ENCODE data around the gene RPL35.

RPL35 gene

DNA sequence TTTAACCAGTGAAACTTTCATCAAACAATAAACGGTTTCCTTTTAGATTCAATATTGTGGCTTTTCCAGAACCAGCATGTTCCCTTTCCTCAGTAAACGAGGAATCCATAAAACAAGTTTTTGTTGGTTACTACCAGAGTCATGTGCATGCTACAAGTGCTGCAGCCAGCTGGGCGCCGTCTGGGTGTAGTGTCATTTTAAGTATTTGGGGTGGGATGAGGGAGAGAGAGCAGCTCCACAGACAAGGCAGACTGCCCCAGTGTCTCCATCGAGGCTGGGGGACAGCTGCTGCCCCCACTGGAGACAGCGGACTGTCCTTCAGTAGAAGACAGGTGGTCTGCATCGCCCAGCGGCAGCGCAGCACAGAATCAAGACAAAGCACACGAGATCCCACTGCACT, 17.5 kb upstream of the RPL35 start:
- ChIA-PET POLR2A (interaction anchor here (1.4 kb wide), 1 partner anchor 8 kb away, joined by 3 read pairs; no protein-coding TSS in a partner anchor), CTCF (interaction anchor here (1.0 to 3.4 kb wide), 7 partner anchors 15 to 105 kb away, joined by 3 to 18 read pairs (median 4); partner anchors contain the start of gene ARPC5L)
- TF ChIP-seq, protein P1, sequence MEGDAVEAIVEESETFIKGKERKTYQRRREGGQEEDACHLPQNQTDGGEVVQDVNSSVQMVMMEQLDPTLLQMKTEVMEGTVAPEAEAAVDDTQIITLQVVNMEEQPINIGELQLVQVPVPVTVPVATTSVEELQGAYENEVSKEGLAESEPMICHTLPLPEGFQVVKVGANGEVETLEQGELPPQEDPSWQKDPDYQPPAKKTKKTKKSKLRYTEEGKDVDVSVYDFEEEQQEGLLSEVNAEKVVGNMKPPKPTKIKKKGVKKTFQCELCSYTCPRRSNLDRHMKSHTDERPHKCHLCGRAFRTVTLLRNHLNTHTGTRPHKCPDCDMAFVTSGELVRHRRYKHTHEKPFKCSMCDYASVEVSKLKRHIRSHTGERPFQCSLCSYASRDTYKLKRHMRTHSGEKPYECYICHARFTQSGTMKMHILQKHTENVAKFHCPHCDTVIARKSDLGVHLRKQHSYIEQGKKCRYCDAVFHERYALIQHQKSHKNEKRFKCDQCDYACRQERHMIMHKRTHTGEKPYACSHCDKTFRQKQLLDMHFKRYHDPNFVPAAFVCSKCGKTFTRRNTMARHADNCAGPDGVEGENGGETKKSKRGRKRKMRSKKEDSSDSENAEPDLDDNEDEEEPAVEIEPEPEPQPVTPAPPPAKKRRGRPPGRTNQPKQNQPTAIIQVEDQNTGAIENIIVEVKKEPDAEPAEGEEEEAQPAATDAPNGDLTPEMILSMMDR (IDR thresholded peaks at IDR 0.05; ENCODE audit: insufficient read depth, low read length, missing control alignments): no peak
- no peak for DNase-seq (ENCODE audit: low read depth, low spot score)
- no peak overlapping the region for H3K4me3 ChIP-seq (ENCODE audit: low read depth, low read length)

DNA sequence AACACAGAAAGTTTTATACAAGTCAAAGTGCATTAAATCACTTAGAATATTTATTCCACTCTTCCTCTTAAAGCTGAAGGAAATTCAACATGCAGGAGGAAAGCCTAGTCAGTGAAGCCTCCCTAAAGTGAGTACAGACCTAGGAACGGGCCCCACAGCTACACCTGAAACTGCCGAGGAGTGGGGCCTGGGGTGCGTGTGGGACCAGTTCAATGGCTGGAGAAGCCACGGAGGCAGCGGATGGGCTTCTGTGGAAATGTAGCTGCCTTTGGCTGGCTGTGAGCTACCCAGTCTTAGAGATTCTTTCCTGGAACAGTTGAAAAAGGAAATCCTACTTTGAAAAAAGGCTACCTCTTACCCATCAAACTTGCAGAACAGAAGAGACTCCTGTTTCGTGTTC, 16.8 kb upstream of the RPL35 start:
- ChIA-PET CTCF (interaction anchor here (1.1 to 3.4 kb wide), 7 partner anchors 9 to 107 kb away, joined by 3 to 18 read pairs (median 4); partner anchors contain the start of gene NR6A1), POLR2A (interaction anchor here (1.2 to 1.4 kb wide), 2 partner anchors 9 to 18 kb away, joined by 3 to 4 read pairs; no protein-coding TSS in a partner anchor)
- H3K4me3 ChIP-seq (ENCODE audit: low read depth, low read length): no peak overlapping the region
- no peak for DNase-seq (ENCODE audit: low read depth, low spot score)
- TF ChIP-seq, protein P1 (IDR thresholded peaks at IDR 0.05; ENCODE audit: insufficient read depth, low read length, missing control alignments): no peak

DNA sequence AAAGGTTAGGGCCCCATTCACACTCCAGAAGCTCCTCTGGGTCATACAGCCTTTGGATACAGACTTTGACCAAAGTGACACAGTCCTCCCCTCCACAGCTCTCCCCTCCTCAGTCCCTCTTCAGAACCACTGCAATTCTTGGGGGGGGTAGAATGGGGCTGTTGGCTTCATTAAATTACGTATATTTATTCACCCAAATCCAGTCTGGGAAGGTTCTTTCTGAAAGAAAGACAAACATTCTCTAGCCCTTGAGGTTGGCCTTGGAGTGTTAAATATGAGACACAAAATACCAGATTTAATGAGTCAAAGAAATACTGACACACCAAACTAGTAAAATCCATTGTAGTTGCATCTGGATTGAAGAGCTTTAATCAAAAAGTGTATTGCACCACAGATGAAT, 16.3 kb upstream of the RPL35 start:
- H3K4me3 ChIP-seq (ENCODE audit: low read depth, low read length): no peak overlapping the region
- no peak for DNase-seq (ENCODE audit: low read depth, low spot score)
- CTCF ChIA-PET: interaction anchor here (0.9 to 3.4 kb wide), 10 partner anchors 8 to 107 kb away, joined by 3 to 18 read pairs (median 4); partner anchors contain the start of gene NR6A1
- TF ChIP-seq, protein P1 (IDR thresholded peaks at IDR 0.05; ENCODE audit: insufficient read depth, low read length, missing control alignments): no peak
- POLR2A ChIA-PET: interaction anchor here (1.2 kb wide), 1 partner anchor 17 kb away, joined by 4 read pairs; no protein-coding TSS in a partner anchor

DNA sequence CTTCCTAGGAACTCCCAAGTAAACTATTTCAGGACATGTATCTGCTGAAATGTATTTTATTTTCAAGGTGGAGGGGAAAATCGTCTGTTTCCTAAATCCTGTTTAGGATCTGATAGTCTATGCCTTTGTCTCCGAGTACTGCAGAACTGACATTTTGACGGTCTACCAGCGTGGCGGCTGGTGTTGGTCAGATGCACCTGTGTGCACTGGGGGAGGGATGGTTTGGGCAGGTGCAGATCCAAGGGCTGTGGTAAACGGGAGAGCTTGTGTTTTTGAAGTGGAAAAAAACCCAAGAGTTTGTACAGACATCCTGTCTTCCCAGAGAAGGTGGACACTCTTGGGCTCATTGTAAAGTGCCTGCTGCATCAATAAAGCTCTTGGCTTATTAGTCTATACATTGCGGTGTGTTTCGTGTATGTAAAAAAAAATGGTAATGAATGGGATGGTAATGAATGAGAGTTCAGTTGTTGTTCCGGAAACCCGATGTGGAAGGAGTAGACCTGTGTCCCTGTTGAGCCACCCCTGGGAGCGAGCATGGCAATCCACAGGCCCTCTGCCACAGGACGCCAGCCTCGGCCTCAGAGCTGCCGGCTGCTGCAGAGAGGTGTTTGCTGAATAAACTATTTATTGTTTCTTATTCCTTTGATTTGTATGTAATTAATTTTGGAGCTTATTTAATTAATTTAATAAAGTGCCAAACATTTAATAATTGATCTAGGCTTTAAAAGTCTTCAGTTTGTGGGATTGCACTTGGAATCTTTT, 15.4 kb upstream of the RPL35 start:
- POLR2A ChIA-PET: interaction anchor here (0.8 to 1.2 kb wide), 2 partner anchors 16 to 17 kb away, joined by 3 to 4 read pairs; no protein-coding TSS in a partner anchor

DNA sequence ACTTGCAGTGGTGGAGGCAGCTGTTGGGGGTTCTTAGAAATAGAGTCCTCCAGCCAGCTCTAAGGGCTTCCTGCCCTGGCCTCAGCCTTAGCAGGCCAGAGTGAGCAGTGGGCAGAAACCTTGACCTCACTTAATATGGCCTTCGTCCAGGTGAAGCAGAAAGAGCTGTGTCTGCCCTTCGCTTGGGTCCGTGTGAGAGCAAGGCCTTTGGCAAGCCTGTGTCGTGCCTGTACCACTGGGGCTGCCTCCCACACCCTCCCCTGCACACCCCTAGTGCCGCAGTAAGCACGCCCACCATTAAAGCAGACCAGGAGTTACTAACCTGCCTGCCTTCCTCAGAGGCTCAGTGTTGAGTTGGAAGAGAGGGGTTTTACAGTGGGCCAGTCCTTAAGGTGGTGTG, 13.7 kb upstream of the RPL35 start:
- TF ChIP-seq, protein P1 (IDR thresholded peaks at IDR 0.05; ENCODE audit: insufficient read depth, low read length, missing control alignments): no peak
- POLR2A ChIA-PET: interaction anchor here (0.7 kb wide), 1 partner anchor 13 kb away, joined by 4 read pairs; no protein-coding TSS in a partner anchor
- CTCF ChIA-PET: interaction anchor here (0.6 to 1.2 kb wide), 2 partner anchors 8 to 23 kb away, joined by 3 read pairs; no protein-coding TSS in a partner anchor
- H3K4me3 ChIP-seq (ENCODE audit: low read depth, low read length): no peak overlapping the region
- no peak for DNase-seq (ENCODE audit: low read depth, low spot score)

More for the DNA sequence above, 15.4 kb upstream of the RPL35 start:
- DNase-seq (ENCODE audit: low read depth, low spot score): no peak
- no peak overlapping the region for H3K4me3 ChIP-seq (ENCODE audit: low read depth, low read length)
- CTCF ChIA-PET: interaction anchor here (0.9 to 3.4 kb wide), 7 partner anchors 13 to 106 kb away, joined by 3 to 18 read pairs (median 4); partner anchors contain the start of gene NR6A1
- TF ChIP-seq, protein P1 (IDR thresholded peaks at IDR 0.05; ENCODE audit: insufficient read depth, low read length, missing control alignments): no peak

DNA sequence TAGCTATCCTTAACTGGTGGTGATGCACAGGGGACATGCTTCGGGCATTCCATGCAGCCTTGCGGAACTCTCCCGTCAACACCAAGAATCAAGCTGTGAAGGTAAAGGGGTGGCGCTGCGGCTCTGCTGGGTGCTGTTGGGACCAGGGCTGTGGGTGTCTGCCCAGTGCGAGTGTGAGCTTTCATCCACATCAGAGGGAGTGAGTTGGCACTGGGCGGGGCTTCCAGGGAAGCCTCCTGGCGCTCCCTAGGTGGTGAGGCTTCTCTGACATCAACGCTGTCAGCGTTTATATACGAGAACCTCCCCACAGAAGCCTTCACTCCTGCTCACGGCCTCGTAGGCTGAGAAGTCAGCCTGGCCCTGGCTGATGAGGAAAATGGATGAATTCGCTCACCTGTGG, 11.9 kb upstream of the RPL35 start:
- CTCF ChIA-PET: interaction anchor here (1.2 to 3.0 kb wide), 3 partner anchors 20 to 99 kb away, joined by 3 to 11 read pairs (median 5); partner anchors contain the start of gene WDR38
- no peak for DNase-seq (ENCODE audit: low read depth, low spot score)
- TF ChIP-seq, protein P1 (IDR thresholded peaks at IDR 0.05; ENCODE audit: insufficient read depth, low read length, missing control alignments): no peak
- POLR2A ChIA-PET: no interaction called here
- H3K4me3 ChIP-seq (ENCODE audit: low read depth, low read length): no peak overlapping the region
